Esophagus muscularis mucosa (tissue), 4 donors: ENCODE measurements around the gene SPPL2C.

Experiments used
- CTCF ChIP-seq, 3 experiments: fragments of 200-600 bp in 2 of 3; fragments of 450-650 bp in 1 of 3; sonication (generic) in 2 of 3; IDR thresholded peaks; one replicate each; pipeline ENCODE4 v1.5.1; 2017 to 2019; ENCODE audit warnings: antibody characterized with exemption in 3 of 3, mild to moderate bottlenecking in 2 of 3, moderate library complexity in 1 of 3
- EP300 ChIP-seq: sonication (generic); formaldehyde crosslinking; IDR thresholded peaks from one replicate; pipeline ENCODE4 v1.6.1; 2017; ENCODE audit warnings: antibody characterized with exemption
- POLR2A ChIP-seq: fragments of 450-650 bp; IDR thresholded peaks from one replicate; pipeline ENCODE4 v1.6.1; 2017; ENCODE audit warnings: antibody characterized with exemption, moderate library complexity, mild to moderate bottlenecking, low read depth
- POLR2AphosphoS5 ChIP-seq, 2 donors: sonication (generic); formaldehyde crosslinking; IDR thresholded peaks; one replicate each; pipeline ENCODE4 v1.6.1; 2017; ENCODE audit warnings: antibody characterized with exemption in 2 of 2

- TF ChIP-seq POLR2AphosphoS5 (IDR thresholded peaks at IDR 0.05) (no peak), CTCF (IDR thresholded peaks at IDR 0.05) (no peak), POLR2A (no peak), EP300 (no peak)
These were observed 6.8 kb downstream of the SPPL2C start for GRCh38 chr17:45851464-45851863.
